Panc1 (cell line): ENCODE data around the gene LACRT. TPM values are rescaled to one million over a fixed set of nuclear protein-coding genes. Genes with fewer than 3 reads are reported as not detected.

Experiments used
- ATAC-seq: fragments of 200-7000 bp; cut with Tn5 transposase; 2 replicates; pipeline ENCODE4 v1.9.1; 2020; ENCODE audit warnings: mild to moderate bottlenecking, moderate library complexity
- BruUV-seq: library from RNA; stranded (reverse); fragments of 400-500 nt; replicated peaks from 2 replicates; lab custom pipeline; 2021; lab: Mats Ljungman, UMichigan
- CTCF ChIA-PET: fragments of 300-600 bp; sonication (Branson Sonifier 250); formaldehyde crosslinking; loops from one replicate; lab custom pipeline; 2022; ENCODE audit warnings: antibody characterized with exemption; lab: Charles Lee
- POLR2A ChIA-PET: fragments of 300-600 bp; sonication (Branson Sonifier 250); formaldehyde crosslinking; loops from one replicate; lab custom pipeline; 2022; ENCODE audit warnings: antibody characterized with exemption; lab: Charles Lee
- DNase-seq: peaks from one replicate; pipeline ENCODE4 v3.0.0-alpha.2; 2010; ENCODE audit warnings: low read depth, low spot score
- H3K27ac ChIP-seq: 2 replicates; pipeline ENCODE4 v1.5.1; 2011; ENCODE audit warnings: mild to moderate bottlenecking, low read length, inconsistent platforms
- H3K27me3 ChIP-seq: fragments of 200-500 bp; sonication (Bioruptor generic); 2 replicates; pipeline ENCODE4 v1.6.0; 2014; ENCODE audit warnings: low read length, inconsistent platforms; ENCODE audit not compliant: control insufficient read depth, insufficient read depth
- H3K36me3 ChIP-seq: fragments of 200-500 bp; sonication (Bioruptor generic); 2 replicates; pipeline ENCODE4 v1.5.1; 2014; ENCODE audit warnings: inconsistent platforms, mild to moderate bottlenecking, low read length, moderate library complexity; ENCODE audit not compliant: control insufficient read depth, insufficient read depth
- H3K4me1 ChIP-seq: 2 replicates; pipeline ENCODE4 v1.5.1; 2011; ENCODE audit warnings: inconsistent platforms, mild to moderate bottlenecking, low read length, moderate library complexity; ENCODE audit not compliant: control insufficient read depth, insufficient read depth
- H3K4me3 ChIP-seq, 2 experiments: 2 replicates each; pipeline ENCODE4 v1.5.1; 2011 to 2012; ENCODE audit warnings: low read depth in 2 of 2, low read length in 2 of 2, mild to moderate bottlenecking in 2 of 2, inconsistent platforms in 1 of 2, moderate library complexity in 1 of 2
- H3K9me3 ChIP-seq: fragments of 200-500 bp; sonication (Bioruptor generic); 2 replicates; pipeline ENCODE4 v1.5.1; 2014; ENCODE audit warnings: low read depth, mild to moderate bottlenecking, inconsistent platforms, low read length, moderate library complexity; ENCODE audit not compliant: control insufficient read depth, insufficient read depth
- CTCF ChIP-seq: fragments of 450-650 bp; IDR thresholded peaks from 2 replicates; pipeline ENCODE4 v1.5.1; 2017; ENCODE audit warnings: mild to moderate bottlenecking
- POLR2AphosphoS5 ChIP-seq: IDR thresholded peaks from 2 replicates; pipeline ENCODE4 v1.6.1; 2012; ENCODE audit warnings: mild to moderate bottlenecking, low read depth, low read length, moderate library complexity
- REST ChIP-seq, 2 experiments: IDR thresholded peaks; 2 replicates each; pipeline ENCODE4 v1.6.1; 2011 to 2012; ENCODE audit warnings: low read depth in 2 of 2, control low read depth in 1 of 2, low read length in 1 of 2, mild to moderate bottlenecking in 1 of 2, moderate library complexity in 1 of 2; ENCODE audit not compliant: insufficient read depth in 1 of 2
- SIN3A ChIP-seq: IDR thresholded peaks from 2 replicates; pipeline ENCODE4 v1.6.1; 2012; ENCODE audit warnings: low read depth, mild to moderate bottlenecking, low read length, moderate library complexity, borderline replicate concordance; ENCODE audit not compliant: insufficient read depth
- TCF7L2 ChIP-seq: IDR thresholded peaks from 2 replicates; pipeline ENCODE4 v1.6.1; 2011; ENCODE audit warnings: mild to moderate bottlenecking, low read depth, low read length, inconsistent platforms
- in situ Hi-C: cut with HindIII; loops from 2 replicates; pipeline ENCODE4 v1.10.0; 2016; ENCODE audit warnings: low sequenced_read_pairs, low pct_unique_long_range_greater_than_20kb
- intact Hi-C: fragments of 100-400 bp; cut with micrococcal nuclease; formaldehyde crosslinking; loops from one replicate; pipeline ENCODE4 v1.10.0; 2022; ENCODE audit not compliant: unreplicated experiment
- total RNA-seq: library from RNA; stranded (reverse); gene quantifications from one replicate; pipeline ENCODE4 v1.2.1, GENCODE V29; 2021; ENCODE audit not compliant: unreplicated experiment

LACRT gene
- total RNA-seq, 1 experiment from 2014 or later, result not detected

GRCh38 chr12:54592316-54592715, 42.4 kb downstream of the LACRT start:
- H3K27me3 ChIP-seq, result peaks cover 18% of the 10 kb centered on the region
- ChIA-PET CTCF (interaction anchor here (1.2 kb wide), 1 partner anchor 9 kb away, joined by 3 read pairs; no protein-coding TSS in a partner anchor), POLR2A (no interaction called here)
- DNase-seq, result no peak
- H3K4me1 ChIP-seq, result no peaks in the 10 kb centered on the region; the same call in 1 of the 2 replicates
- H3K36me3 ChIP-seq, result no peaks in the 10 kb centered on the region
- intact Hi-C loops, result no loop called here
- no peak overlapping the region for H3K27ac ChIP-seq
- TF ChIP-seq CTCF (no peak), TCF7L2 (no peak), SIN3A (no peak), REST (IDR thresholded peaks at IDR 0.05; ENCODE audit: insufficient read depth in 1 of 2, low read depth in 2 of 2, low read length in 1 of 2) (no peak), POLR2AphosphoS5 (no peak)
- in situ Hi-C loops, result no loop called here
- no peak overlapping the region for H3K4me3 ChIP-seq
- H3K9me3 ChIP-seq, result no peaks in the 10 kb centered on the region
- no peak for ATAC-seq
- BruUV-seq, result no TSS peak

GRCh38 chr12:54590978-54591591, 43.6 kb downstream of the LACRT start:
- ChIA-PET CTCF (no interaction called here), POLR2A (interaction anchor here (0.7 kb wide), 1 partner anchor 24 kb away, joined by 5 read pairs; no protein-coding TSS in a partner anchor)
- no peaks in the 10 kb centered on the region for H3K9me3 ChIP-seq
- no peak for TF ChIP-seq REST (IDR thresholded peaks at IDR 0.05; ENCODE audit: insufficient read depth in 1 of 2, low read depth in 2 of 2, low read length in 1 of 2)
- no peak for TF ChIP-seq CTCF
- TF ChIP-seq POLR2AphosphoS5, result no peak
- TF ChIP-seq SIN3A, result no peak
- TF ChIP-seq TCF7L2, result no peak
- no peak overlapping the region for H3K27ac ChIP-seq
- intact Hi-C loops, result no loop called here
- peaks cover 18% of the 10 kb centered on the region for H3K27me3 ChIP-seq
- no peaks in the 10 kb centered on the region; the same call in 1 of the 2 replicates for H3K4me1 ChIP-seq
- no peaks in the 10 kb centered on the region for H3K36me3 ChIP-seq
- BruUV-seq, result no TSS peak
- no peak for DNase-seq
- no peak overlapping the region for H3K4me3 ChIP-seq
- ATAC-seq, result peak; percentile 18; the same call in 1 of the 2 replicates
- in situ Hi-C loops, result no loop called here
